HepG2 (cell line): ENCODE results near the gene ABCA3.

Experiments used
- CTCF ChIP-seq: sonication (generic); formaldehyde crosslinking; IDR thresholded peaks from 2 replicates; pipeline ENCODE4 v1.5.0; 2020; ENCODE audit warnings: mild to moderate bottlenecking, missing genetic modification reagents, moderate library complexity
- HDAC1 ChIP-seq: sonication (generic); formaldehyde crosslinking; IDR thresholded peaks from 2 replicates; pipeline ENCODE4 v1.5.1; 2020; ENCODE audit warnings: mild to moderate bottlenecking, missing genetic modification reagents
- NCOA2 ChIP-seq: sonication (generic); formaldehyde crosslinking; IDR thresholded peaks from 2 replicates; pipeline ENCODE4 v1.8.0; 2022; ENCODE audit warnings: inconsistent platforms
- PHF5A ChIP-seq: IDR thresholded peaks from one replicate; pipeline ENCODE4 v1.6.1; 2018; ENCODE audit warnings: low read depth, missing genetic modification reagents; ENCODE audit not compliant: unreplicated experiment
- PPARG ChIP-seq: conservative IDR thresholded peaks from 2 replicates; pipeline ENCODE4 v1.6.1; 2016; ENCODE audit warnings: missing biosample characterization, missing genetic modification reagents
- ZFP36L1 ChIP-seq: sonication (generic); formaldehyde crosslinking; IDR thresholded peaks from 2 replicates; pipeline ENCODE4 v1.8.0; 2022; ENCODE audit warnings: mild to moderate bottlenecking, missing genetic modification reagents, moderate library complexity
- ZNF24 ChIP-seq: fragments of 450-650 bp; IDR thresholded peaks from 2 replicates; pipeline ENCODE4 v1.6.1; 2017; ENCODE audit warnings: antibody characterized with exemption, mild to moderate bottlenecking
- ZNF432 ChIP-seq: sonication (generic); formaldehyde crosslinking; IDR thresholded peaks from 2 replicates; pipeline ENCODE4 v1.5.0; 2020; ENCODE audit warnings: missing genetic modification reagents, mild to moderate bottlenecking, borderline replicate concordance
- ZNF562 ChIP-seq: sonication (generic); formaldehyde crosslinking; IDR thresholded peaks from 2 replicates; pipeline ENCODE4 v1.8.0; 2022; ENCODE audit warnings: missing genetic modification reagents, borderline replicate concordance
- ZNF782 ChIP-seq: sonication (generic); formaldehyde crosslinking; IDR thresholded peaks from 2 replicates; pipeline ENCODE4 v1.4.0; 2020; ENCODE audit warnings: missing genetic modification reagents, mild to moderate bottlenecking, borderline replicate concordance

- TF ChIP-seq ZNF562 (no peak), NCOA2 (CRISPR knock-in tag) (no peak), ZNF782 (CRISPR knock-in tag) (no peak), ZNF24 (no peak), CTCF (CRISPR knock-in tag) (no peak), PPARG (no peak), PHF5A (no peak), ZNF432 (CRISPR knock-in tag) (no peak), HDAC1 (no peak), ZFP36L1 (CRISPR knock-in tag) (no peak)
Observed at GRCh38 chr16:2297506-2297860, 43.0 kb downstream of the ABCA3 start.
